ENCODE measurements around the gene WDR64.

DNA sequence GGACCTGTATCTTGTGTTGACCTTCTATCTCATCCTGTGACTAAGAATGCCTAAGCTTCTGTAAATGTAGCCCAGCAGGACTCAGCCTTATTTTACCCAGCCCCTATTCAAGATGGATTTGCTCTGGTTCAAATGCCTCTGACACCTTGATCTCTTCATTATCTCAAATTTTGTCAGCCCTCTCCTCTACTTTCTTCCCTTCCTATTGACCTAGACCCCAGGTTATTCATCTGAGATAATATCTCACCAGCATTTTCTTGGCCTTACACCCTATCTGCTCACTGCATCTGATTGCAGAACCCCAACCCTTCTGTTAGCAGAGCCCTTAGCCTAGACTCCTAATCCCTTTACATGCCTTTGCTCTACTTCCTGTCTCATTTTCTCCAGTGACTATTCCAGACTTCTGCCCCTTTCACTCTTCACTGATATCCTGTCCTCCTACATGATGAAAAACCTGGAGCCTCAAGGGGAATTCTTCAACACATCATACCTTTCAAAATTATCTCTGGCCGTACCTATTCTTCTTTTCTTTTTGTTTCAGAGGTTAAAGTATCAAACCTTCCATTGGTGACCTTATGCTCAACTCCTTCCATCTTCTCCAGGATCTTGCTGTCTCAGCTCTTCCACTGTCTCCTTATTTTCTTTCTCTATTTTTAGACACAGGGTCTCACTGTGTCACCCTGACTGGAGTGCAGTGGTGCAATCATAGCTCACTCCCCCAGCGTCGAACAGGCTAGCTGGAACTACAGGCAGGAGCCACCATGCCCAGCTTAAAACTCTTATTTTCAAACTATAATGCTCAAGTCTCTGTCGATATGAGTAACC lies 44.9 kb downstream of the WDR64 start:
- TF ChIP-seq, protein P1, sequence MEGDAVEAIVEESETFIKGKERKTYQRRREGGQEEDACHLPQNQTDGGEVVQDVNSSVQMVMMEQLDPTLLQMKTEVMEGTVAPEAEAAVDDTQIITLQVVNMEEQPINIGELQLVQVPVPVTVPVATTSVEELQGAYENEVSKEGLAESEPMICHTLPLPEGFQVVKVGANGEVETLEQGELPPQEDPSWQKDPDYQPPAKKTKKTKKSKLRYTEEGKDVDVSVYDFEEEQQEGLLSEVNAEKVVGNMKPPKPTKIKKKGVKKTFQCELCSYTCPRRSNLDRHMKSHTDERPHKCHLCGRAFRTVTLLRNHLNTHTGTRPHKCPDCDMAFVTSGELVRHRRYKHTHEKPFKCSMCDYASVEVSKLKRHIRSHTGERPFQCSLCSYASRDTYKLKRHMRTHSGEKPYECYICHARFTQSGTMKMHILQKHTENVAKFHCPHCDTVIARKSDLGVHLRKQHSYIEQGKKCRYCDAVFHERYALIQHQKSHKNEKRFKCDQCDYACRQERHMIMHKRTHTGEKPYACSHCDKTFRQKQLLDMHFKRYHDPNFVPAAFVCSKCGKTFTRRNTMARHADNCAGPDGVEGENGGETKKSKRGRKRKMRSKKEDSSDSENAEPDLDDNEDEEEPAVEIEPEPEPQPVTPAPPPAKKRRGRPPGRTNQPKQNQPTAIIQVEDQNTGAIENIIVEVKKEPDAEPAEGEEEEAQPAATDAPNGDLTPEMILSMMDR (IDR thresholded peaks at IDR 0.05; ENCODE audit: low read length) = no peak
- no peak for TF ChIP-seq EZH2 (IDR thresholded peaks at IDR 0.05; ENCODE audit: borderline replicate concordance, low read length)
